HG03097 (cell line): ENCODE data around the gene METAP1D.

Experiments used
- ATAC-seq: cut with Tn5 transposase; IDR thresholded peaks from one replicate; pipeline ENCODE4 v1.9.1; 2021; ENCODE audit not compliant: unreplicated experiment, low FRiP score

METAP1D gene

GRCh38 chr2:172090044-172090961 is 90.5 kb downstream of the METAP1D start:
- no peak for ATAC-seq

DNA sequence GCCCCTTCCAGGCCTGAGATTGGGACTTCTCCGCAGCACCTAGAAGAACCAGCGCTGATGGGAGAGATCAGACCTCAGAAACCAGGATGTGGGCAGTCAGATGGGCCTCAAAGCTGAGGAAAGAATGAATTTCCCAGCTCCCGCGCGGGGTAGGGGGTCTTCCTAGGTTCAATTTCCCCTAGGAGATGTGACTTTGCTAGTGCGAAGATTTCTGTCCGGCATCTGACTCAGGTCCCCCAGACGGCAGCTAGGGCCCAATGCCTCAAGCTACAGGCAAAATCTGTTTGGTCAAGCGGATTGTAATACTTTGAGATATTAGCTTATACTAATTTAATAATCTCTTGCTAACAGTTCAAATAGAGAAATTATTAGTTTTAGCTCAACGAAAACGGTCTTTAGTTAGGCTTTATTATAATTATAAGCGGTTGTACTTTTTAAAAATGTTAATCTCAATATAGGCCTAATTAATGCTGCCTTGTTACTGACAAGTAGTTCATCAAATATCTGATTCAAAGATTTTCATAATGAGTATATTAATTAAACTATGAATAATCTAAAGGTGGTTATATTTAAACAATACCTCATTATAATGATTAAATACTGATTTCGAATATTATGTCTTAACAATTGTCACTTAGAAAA is 91.4 kb downstream of the METAP1D start:
- ATAC-seq, result no peak

DNA sequence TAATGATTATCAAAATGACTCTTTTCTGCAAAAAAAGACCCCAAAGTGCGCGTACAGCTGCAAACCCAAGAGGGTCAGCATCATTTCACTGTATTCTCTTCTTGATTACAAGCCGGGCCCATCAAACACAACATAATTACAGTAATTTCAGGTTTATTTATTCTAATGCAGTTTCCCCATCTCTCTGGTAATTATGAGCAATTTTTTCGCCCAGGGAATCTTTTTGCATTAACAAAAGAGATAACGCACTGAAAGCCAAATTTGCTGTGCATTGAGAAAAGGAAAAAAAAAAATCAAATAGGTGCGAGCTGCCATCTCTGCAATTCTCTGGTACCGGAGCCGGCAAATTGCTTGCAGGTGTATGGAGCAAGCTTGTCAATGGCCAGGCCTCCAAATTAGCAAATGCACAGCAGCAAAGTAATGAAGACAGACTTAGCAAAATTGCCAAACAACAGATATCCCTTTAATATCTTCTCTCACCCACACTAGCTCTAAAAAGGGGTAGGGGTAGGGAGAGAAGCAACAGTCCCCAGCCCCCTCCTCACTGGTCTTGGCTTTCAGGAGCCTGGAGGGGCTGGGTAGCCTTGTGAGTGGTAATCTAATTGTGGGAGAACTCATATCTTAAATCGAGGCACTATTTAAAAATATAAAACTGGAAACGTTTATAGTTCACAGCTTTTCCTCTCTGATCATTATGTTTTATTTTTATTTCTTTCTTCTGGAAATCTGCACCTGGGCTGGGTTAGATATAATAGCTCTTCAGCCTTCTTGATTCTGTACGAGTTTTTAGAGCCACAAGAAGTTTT is 92.2 kb downstream of the METAP1D start:
- no peak for ATAC-seq

GRCh38 chr2:172092716-172093415 is 93.1 kb downstream of the METAP1D start:
- no peak for ATAC-seq

DNA sequence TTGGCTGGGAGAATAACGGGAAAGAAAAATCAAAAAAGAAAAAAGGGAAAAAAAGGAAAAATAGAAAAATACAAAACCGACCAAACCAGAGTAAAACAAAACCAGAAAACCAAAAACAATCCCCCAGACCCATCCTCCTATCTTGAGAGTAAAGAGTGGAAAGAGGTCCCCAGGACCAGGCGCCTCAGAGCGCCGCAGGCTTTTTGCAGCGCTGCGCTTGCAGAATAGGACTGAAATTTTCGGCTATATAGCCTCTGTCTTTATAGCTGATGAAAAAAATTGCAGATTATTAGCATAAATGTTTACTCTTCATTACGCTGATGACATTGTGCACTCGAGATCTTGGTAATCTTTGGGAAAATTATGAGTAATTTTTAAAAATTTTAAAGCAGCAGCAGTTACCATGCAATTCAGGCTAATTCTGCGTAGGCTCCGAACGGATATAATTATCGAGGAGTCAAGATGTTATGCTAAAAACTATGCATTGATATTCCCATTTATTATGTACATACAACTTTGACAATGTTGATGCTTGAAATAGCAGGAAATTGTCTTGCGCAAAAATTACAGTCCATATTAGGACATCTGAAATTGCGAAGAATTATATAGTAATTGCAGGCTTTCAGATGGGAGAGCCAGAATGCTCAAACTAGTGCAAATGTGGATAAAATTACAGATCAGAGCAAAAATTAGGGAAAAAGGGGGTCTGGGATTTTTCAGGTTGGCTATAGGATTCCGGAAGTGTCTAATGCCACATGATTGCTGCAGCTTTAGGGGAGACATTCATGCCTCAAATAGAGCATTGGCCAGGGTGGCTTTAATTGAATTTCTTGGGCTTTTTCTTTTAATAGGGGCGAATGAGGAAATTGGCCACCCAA is 93.9 kb downstream of the METAP1D start:
- ATAC-seq, result no peak

DNA sequence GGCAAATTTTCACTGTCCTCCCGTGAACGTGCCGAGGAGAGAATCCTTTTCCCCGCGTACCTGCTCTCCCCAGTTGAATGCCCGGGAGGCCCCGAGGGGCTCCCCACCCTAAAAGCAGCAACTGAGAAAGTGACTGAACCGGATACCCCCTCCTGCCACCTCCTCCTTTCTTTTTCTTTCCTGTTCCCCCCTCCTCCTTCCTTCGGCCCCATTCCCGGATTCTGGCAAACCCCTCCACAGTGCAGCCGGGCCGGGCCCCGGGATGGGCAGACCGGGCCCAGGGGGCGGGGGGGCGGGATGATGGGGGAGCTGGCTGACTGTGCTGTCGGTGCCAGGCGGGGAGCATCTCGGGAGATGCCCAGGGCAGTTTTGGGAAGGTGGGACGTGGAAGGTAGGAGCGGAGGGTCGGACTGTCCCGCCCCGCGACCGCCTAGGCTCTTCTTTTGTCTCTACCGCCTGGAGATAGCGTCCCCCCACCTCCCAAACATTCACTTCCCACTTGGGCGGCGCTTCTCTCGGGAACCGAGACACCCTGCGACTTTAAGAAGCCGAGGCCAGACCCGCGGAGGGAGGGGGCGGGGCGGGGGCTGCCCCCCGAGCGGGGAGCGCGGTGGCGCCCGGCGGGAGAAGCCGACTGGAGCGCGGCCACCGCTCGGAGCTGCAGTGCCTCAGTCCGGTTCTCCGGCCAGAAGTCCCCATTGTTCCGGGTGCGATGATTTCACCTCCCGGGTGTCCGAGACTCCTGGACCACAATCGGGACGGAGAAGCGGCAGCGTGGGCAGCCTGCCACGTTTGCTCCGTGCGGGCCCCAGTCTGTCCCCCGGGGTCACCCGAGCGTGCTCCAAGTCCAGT is 94.8 kb downstream of the METAP1D start:
- ATAC-seq, result no peak

DNA sequence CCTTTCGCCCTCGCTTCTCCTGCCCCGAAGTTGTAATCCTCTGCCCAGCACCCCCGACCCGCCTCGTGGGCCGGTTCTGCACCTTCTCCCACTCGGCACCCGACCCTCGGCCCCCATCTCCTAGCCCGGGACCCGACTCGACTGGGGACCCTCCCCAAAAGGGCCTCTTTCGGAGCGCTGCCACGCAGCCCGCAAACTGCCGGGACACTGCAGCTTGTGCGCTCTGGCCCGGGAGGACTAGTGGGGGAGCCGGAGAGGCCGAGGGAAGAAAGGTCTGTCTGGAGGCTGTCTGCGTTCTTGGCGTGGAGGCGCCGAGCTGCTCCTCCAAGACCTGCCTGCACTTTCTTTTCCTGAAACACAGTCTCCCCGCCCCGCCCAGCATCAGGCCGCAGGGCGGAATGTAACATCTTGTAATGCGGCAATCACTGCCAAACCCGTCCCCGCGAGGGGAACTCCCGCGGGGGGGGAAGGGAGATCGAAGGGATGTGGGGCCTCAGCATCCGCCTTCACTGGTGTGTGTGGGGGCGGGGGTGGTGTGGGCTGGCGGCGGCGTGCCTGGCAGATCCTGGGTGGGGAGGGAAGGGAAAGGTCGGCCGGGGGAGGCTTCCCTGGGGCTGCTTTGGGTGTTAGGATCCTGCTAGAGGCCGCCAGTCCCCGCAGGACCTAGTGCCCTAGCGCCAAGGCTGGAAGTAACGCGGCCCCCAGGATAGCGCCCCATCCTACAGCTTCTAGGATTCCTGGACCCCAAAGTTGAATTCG is 95.6 kb downstream of the METAP1D start:
- no peak for ATAC-seq

- no peak for ATAC-seq
These were observed 96.3 kb downstream of the METAP1D start for GRCh38 chr2:172095905-172096625.

DNA sequence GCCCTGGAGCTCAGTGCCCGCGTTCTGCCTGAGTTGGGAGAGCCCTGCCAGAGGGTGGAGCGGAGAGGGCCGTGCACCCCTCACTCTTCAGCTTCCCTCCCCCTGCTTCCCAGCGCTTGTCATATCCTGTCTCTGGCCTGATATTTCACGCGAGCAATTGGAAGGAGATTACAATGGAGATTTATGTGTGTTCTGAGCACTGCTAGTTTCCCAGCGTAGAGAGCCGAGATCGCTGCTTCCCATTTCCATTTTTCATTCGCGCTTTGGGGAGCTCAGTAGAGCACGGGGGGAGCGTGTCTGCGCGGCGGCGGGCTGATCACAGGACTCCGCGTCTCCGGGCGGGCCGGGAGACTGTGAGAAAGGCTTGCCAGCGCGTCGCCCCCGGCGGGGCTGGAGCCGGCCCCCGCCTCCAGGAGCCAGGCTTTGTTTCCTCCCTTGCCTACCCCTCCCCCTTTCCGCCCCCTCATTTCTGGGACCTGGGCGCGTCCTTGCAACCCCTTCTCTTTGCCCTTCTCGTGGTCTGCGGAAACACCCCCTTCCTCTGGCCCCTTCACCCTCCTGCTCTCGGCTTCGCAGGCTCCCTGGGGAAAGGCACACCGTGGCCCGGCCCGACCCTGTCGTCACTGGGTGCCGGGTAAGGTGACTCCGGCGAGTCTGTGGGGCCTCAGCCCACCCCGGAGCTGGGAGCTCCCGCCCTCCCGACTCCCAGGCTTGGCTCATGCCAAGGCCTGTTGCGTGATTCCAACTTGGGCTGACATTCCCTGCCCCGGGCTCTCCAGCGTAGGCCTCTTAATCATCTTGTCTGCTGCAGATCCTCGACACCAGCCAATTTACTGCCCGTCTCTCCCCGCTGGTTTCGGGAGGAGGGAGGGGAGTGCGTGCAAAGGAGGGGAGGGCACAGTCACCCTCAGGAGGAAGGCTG is 97.1 kb downstream of the METAP1D start:
- no peak for ATAC-seq

GRCh38 chr2:172097557-172098131 is 97.9 kb downstream of the METAP1D start:
- no peak for ATAC-seq

GRCh38 chr2:172098287-172098649 is 98.5 kb downstream of the METAP1D start:
- no peak for ATAC-seq

- ATAC-seq, result no peak
These were observed 99.1 kb downstream of the METAP1D start for GRCh38 chr2:172098650-172099471.

- ATAC-seq, result no peak
These were observed 99.8 kb downstream of the METAP1D start for GRCh38 chr2:172099472-172100079.

GRCh38 chr2:172100080-172100934 is 100.6 kb downstream of the METAP1D start:
- no peak for ATAC-seq
